ENCODE measurements around the gene PCP4. TPM values are rescaled to one million over a fixed set of nuclear protein-coding genes. Genes with fewer than 3 reads are reported as not detected.

PCP4 gene
- total and polyA plus RNA-seq, 2 donors (not counting 3 experiments of a cell fraction or from before 2014, with no cell fraction given) = not detected

- Histone ChIP-seq H3K9me1 (replicated peaks; ENCODE audit: control insufficient read depth, extremely low read depth, insufficient read depth, low read length) (no peaks in the 10 kb centered on the region), H3K27ac (ENCODE audit: insufficient read depth, low read depth, low read length) (no peak overlapping the region), H3K4me3 (replicated peaks in 1 of 3; ENCODE audit: insufficient read depth in 1 of 3, low read depth in 1 of 3, low read length in 3 of 3) (no peak overlapping the region), H3K27me3 (ENCODE audit: control insufficient read depth in 2 of 2, insufficient read depth in 2 of 2, low read length in 2 of 2) (no peaks in the 10 kb centered on the region), H3K36me3 (ENCODE audit: control insufficient read depth in 2 of 2, extremely low read depth in 1 of 2, insufficient read depth in 2 of 2, low read length in 2 of 2) (no peaks in the 10 kb centered on the region), H2AFZ (ENCODE audit: low read depth, low read length) (no peak overlapping the region), H3K9me3 (replicated peaks; ENCODE audit: control insufficient read depth, insufficient read depth, low read length) (peaks cover 6% of the 10 kb centered on the region), H3K9ac (replicated peaks; ENCODE audit: extremely low read depth, insufficient read depth, low read length) (no peak overlapping the region), H3K79me2 (ENCODE audit: control insufficient read depth, insufficient read depth, low read length) (no peaks in the 10 kb centered on the region), H4K20me1 (replicated peaks; ENCODE audit: control insufficient read depth, extremely low read depth, insufficient read depth, low read length) (no peaks in the 10 kb centered on the region), H3K4me2 (ENCODE audit: insufficient read depth, low read length) (no peak overlapping the region), H3K4me1 (ENCODE audit: control insufficient read depth, extremely low read depth, insufficient read depth, low read length) (no peaks in the 10 kb centered on the region)
- intact Hi-C loops (cut with micrococcal nuclease) = no loop called here
- FAIRE-seq (no peak), DNase-seq (ENCODE audit: low read depth, low spot score) (no peak)
- dilution Hi-C loops (cut with MboI; ENCODE audit: extremely low pct_ligation_motif_present, low sequenced_read_pairs) = no loop called here
- no peak for TF ChIP-seq MYC (IDR thresholded peaks at IDR 0.05; ENCODE audit: low read depth, low read length)
- no peak for TF ChIP-seq MAX (IDR thresholded peaks at IDR 0.05; ENCODE audit: insufficient read depth, insufficient read length)
- TF ChIP-seq JUN (IDR thresholded peaks at IDR 0.05; ENCODE audit: borderline replicate concordance, insufficient read depth, insufficient read length, low read depth) = no peak
- TF ChIP-seq CTCF (IDR thresholded peaks at IDR 0.05; ENCODE audit: extremely low read depth in 1 of 2, insufficient read depth in 1 of 2, low read depth in 1 of 2, low read length in 2 of 2) = no peak
- no peak for TF ChIP-seq GATA2 (IDR thresholded peaks at IDR 0.05; ENCODE audit: insufficient read depth, insufficient read length, low read depth, low read length)
- no peak for TF ChIP-seq FOS (IDR thresholded peaks at IDR 0.05; ENCODE audit: borderline replicate concordance, insufficient read depth, low read length)
- no peak for TF ChIP-seq EZH2 (IDR thresholded peaks at IDR 0.05; ENCODE audit: borderline replicate concordance, low read depth, low read length, severe bottlenecking)
- no peak for TF ChIP-seq POLR2AphosphoS5 (IDR thresholded peaks at IDR 0.05; ENCODE audit: insufficient read depth, low read depth, low read length)
- TF ChIP-seq POLR2A (IDR thresholded peaks at IDR 0.05; ENCODE audit: low read depth, low read length) = no peak
- no TSS peak for BruUV-seq (replicated peaks)
- POLR2A ChIA-PET = no interaction called here
- CTCF ChIA-PET = no interaction called here
Observed at GRCh38 chr21:39947031-39947430, 79.8 kb downstream of the PCP4 start.

Data from endothelial cell of umbilical vein (primary cell).